HG03025 (cell line): ENCODE measurements around the gene PIK3C2B.
"Not testable (repeated sequence)": the region's sequence is repeated elsewhere in the genome, so short reads cannot be mapped to it uniquely, and the experiment has no call there.

Experiments used
- ATAC-seq: cut with Tn5 transposase; IDR thresholded peaks from one replicate; pipeline ENCODE4 v1.9.1; 2021; ENCODE audit warnings: mild to moderate bottlenecking, moderate library complexity; ENCODE audit not compliant: unreplicated experiment, low FRiP score

The PIK3C2B gene

DNA sequence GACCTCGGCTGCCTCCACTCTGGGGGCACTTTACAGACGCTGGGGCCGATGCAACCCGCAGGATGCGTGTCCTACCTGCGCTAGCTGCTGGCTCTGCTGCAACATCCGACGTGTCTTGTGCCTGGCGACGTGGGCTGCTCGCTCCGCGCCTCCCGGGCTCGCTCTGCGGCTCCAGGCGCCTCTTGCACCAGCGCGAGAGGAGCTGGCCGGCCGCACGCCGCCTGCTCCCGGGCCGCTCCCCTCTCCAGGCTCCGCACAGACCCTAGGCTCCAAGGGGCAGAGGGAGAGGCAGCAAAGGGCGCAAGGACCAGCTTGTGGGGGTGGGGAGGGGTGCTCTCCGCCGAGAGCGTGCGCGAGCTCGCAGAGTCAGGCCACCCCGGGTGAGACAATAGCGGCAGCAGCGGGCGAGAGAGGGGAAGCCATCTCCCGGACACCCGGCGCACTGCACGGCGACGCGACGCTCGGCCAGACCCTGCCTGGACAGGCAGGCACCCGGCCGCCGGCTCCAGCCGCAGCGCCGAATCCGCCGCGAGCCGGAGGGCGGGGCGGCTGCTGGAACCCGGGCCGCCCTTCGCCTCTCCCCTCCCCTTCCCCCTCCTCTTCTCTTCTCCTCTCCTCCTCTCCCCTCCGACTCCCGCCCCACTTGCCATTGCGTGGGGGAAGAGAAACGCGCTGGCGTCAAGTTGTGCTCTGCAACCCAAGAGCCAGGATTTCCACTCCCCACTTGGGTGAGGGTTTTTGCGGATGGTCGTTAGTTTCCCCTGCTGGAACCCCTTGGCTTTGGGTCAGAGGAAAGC, at the start of gene PIK3C2B:
Gene PIK3C2B, minus strand, starts transcription at position 525 of the 797 bp plus-strand sequence. CDS start 25,003 bp downstream, outside the sequence.
- peak; percentile 62 for ATAC-seq

- no peak for ATAC-seq
These were observed 49.7 kb upstream of the PIK3C2B start for GRCh38 chr1:204544321-204544720.

GRCh38 chr1:204541626-204542025, 47.0 kb upstream of the PIK3C2B start:
- no peak for ATAC-seq

GRCh38 chr1:204532832-204533231, 38.2 kb upstream of the PIK3C2B start:
- no peak for ATAC-seq

DNA sequence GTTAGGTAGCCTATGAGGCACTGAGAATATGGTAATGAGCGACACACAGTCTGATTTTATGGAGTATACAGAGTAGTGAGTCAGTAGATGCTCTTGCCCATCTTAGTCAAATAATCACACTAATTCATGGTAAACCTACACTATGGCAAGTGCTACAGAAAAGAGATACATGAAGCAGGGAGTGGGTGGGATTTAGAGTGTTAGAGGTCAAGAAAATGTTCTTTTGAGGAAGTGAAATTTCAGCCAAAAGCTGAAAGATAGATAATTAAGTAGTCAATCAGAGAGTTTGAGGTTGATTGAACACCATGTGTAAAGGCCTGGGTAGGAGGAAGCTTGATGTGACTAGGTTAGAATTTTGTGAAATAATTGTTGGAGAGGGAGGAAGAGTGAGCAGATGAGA, 36.3 kb upstream of the PIK3C2B start:
- peak; percentile 61 for ATAC-seq

DNA sequence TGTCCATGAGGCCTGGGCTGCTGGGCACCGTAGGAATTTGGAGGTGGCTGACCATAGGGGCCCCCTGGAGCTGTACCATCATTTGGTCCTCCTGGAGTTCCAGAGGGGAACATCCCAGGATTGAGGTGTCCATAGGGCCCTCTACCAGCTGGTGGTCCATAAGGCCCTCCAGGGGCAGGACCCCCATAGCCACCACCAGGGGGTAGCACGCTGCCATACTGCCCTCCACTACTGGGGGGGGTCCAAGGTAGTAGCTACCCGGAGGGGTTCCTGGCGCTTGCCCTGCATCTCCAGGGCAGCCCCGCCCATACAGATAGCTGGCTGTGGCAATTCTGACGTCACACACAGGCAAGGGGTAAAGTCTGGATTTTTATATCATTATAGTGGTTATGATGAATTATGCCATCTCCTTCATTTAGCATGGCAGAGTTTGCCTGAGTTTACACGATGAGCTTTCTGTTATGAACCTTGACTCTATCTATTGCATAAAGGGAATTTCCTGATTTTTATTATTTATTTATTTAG, 34.8 kb upstream of the PIK3C2B start:
- ATAC-seq = no peak

DNA sequence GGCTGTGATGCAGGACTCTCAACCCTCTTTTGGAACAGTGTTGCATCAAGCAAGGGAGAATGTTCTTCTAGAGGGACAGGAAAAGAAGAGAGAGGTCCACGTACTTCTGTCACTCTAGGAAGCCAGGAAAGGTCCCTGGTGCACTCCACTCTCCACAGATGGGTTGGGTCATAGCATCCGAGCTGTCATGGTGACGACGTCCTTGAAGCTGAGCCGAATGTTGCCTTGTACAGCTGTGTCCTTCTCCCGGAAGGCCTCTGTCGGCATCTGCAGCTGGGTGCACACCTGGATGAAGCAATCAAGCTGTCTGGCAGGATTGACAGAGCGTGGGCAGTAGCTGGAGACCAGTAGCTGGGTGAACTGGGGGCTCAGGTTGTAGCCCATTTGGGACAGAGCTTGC, 34.1 kb upstream of the PIK3C2B start:
- no peak for ATAC-seq

DNA sequence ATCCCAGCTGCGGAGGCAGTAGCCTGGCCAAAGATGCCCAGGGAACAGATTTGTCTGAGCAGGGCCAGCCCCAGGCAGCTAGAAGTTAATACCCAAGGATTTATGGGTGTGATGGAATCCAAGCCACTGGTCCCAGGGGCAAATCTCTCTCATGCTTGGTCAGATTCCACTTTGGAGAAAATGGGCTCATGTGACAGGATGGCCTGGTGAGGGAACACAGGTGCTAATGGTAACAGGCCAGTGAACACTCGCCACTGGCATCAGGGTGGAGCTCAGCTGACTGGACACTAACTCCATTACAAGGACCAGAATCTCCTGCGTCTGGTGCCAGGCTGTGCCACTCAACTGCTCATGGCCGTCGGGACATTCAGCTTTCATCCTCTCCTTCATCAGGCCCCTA, 33.6 kb upstream of the PIK3C2B start:
- ATAC-seq = no peak

DNA sequence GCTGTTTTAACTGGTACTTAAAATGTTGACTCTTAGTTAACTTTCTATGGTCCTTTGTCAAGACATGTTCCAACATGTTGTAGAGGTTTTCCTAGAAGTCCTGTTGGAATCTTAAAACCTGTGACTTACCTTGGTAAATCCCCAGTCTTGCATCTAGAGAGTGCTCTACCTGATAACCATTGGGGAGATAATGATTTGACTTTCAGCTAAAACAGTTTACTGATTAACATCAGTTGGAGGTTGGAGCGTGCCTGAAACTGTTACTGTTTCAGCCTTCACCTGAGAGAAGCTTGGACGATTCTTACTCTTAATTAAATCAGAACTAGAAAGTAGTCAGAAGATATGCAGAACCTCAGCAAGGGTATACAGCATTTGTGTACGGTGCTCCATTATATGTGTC, 30.4 kb upstream of the PIK3C2B start:
- no peak for ATAC-seq

- ATAC-seq = no peak
These were observed 29.1 kb upstream of the PIK3C2B start for GRCh38 chr1:204523605-204524215.

- ATAC-seq = not testable (repeated sequence)
These were observed 27.4 kb upstream of the PIK3C2B start for GRCh38 chr1:204521941-204522521.

- peak; percentile 62 for ATAC-seq
These were observed 26.5 kb upstream of the PIK3C2B start for GRCh38 chr1:204520834-204521709.

DNA sequence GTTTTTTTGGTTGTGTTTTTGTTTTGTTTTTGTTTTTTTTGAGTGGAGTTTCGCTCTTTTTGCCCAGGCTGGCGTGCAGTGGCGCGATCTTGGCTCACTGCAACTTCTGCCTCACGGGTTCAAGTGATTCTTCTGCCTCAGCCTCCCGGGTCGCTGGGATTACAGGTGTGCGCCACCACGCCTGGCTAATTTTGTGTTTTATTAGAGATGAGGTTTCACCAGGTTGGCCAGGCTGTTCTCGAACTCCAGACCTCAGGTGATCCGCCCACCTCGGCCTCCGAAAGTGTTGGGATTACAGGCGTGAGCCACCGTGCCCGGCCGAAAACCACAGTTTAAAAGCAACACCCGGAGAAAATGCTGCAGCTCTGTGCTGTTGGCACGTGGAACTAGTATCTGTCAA, 22.8 kb upstream of the PIK3C2B start:
- ATAC-seq = not testable (repeated sequence)

- peak; percentile 58 for ATAC-seq
These were observed 21.7 kb upstream of the PIK3C2B start, which contains the start of gene MDM4 for GRCh38 chr1:204516180-204516879. MDM4 (plus strand) TSS chr1:204516406; CDS start chr1:204525519, 9,113 bp downstream.

- ATAC-seq = no peak
These were observed 20.2 kb upstream of the PIK3C2B start for GRCh38 chr1:204514828-204515227.

GRCh38 chr1:204513117-204513716, 18.6 kb upstream of the PIK3C2B start:
- ATAC-seq = no peak

- no peak for ATAC-seq
These were observed 16.8 kb upstream of the PIK3C2B start for GRCh38 chr1:204511366-204511765.

GRCh38 chr1:204509186-204509635, 14.6 kb upstream of the PIK3C2B start:
- ATAC-seq = no peak
